PC-9 (cell line): ENCODE measurements around the gene LUZP1. TPM values are rescaled to one million over a fixed set of nuclear protein-coding genes. Genes with fewer than 3 reads are reported as not detected.

Source experiments
- BruUV-seq: library from RNA; stranded (reverse); fragments of 400-500 nt; replicated peaks from 2 replicates; lab custom pipeline; 2021; lab: Mats Ljungman, UMichigan
- CTCF ChIA-PET: fragments of 300-600 bp; sonication (Branson Sonifier 250); formaldehyde crosslinking; loops from one replicate; lab custom pipeline; 2022; ENCODE audit warnings: antibody characterized with exemption; lab: Charles Lee
- POLR2A ChIA-PET: fragments of 300-600 bp; sonication (Branson Sonifier 250); formaldehyde crosslinking; loops from one replicate; lab custom pipeline; 2022; ENCODE audit warnings: antibody characterized with exemption; ENCODE audit not compliant: unreplicated experiment; lab: Charles Lee
- DNase-seq, 2 experiments: peaks; one replicate each; pipeline versions ENCODE4 v3.0.0 to v3.0.0-alpha.2; 2015 to 2022; ENCODE audit warnings: mixed read lengths in 1 of 2
- H2AFZ ChIP-seq: fragments of 200-600 bp; sonication (generic); 2 replicates; pipeline ENCODE4 v1.8.1; 2017; ENCODE audit warnings: antibody characterized with exemption
- H3F3A ChIP-seq: fragments of 200-600 bp; sonication (generic); 2 replicates; pipeline ENCODE4 v1.8.1; 2017; ENCODE audit warnings: antibody characterized with exemption, mild to moderate bottlenecking, low read depth; ENCODE audit not compliant: insufficient read depth
- H3K27ac ChIP-seq: fragments of 200-600 bp; sonication (generic); 2 replicates; pipeline ENCODE4 v1.6.1; 2016; ENCODE audit warnings: mixed run types
- H3K27me3 ChIP-seq: fragments of 200-600 bp; sonication (generic); 2 replicates; pipeline ENCODE4 v1.6.1; 2016; ENCODE audit warnings: low read depth, mixed run types; ENCODE audit not compliant: insufficient read depth
- H3K36me3 ChIP-seq: fragments of 200-600 bp; sonication (generic); 2 replicates; pipeline ENCODE4 v1.6.1; 2016; ENCODE audit warnings: low read depth, mixed run types
- H3K4me1 ChIP-seq: fragments of 200-600 bp; sonication (generic); replicated peaks from 2 replicates; pipeline ENCODE4 v1.6.1; 2016; ENCODE audit warnings: mixed run types; ENCODE audit not compliant: insufficient read depth
- H3K4me2 ChIP-seq: fragments of 200-600 bp; sonication (generic); 2 replicates; pipeline ENCODE4 v1.6.1; 2017; ENCODE audit warnings: mixed run types
- H3K4me3 ChIP-seq: fragments of 200-600 bp; sonication (generic); 2 replicates; pipeline ENCODE4 v1.6.1; 2016; ENCODE audit warnings: mixed run types
- H3K79me2 ChIP-seq: fragments of 200-600 bp; sonication (generic); 2 replicates; pipeline ENCODE4 v1.6.1; 2017; ENCODE audit warnings: low read depth, mixed run types
- H3K9me2 ChIP-seq: fragments of 200-600 bp; sonication (generic); 2 replicates; pipeline ENCODE4 v1.8.1; 2017; ENCODE audit warnings: mild to moderate bottlenecking; ENCODE audit not compliant: insufficient read depth
- H3K9me3 ChIP-seq: fragments of 200-600 bp; sonication (generic); 2 replicates; pipeline ENCODE4 v1.8.1; 2016; ENCODE audit warnings: low read depth; ENCODE audit not compliant: insufficient read depth
- H4K20me1 ChIP-seq: fragments of 200-600 bp; sonication (generic); 2 replicates; pipeline ENCODE4 v1.8.1; 2017; ENCODE audit not compliant: insufficient read depth
- CTCF ChIP-seq: fragments of 200-600 bp; sonication (generic); conservative IDR thresholded peaks from 2 replicates; pipeline ENCODE4 v1.6.1; 2017; ENCODE audit warnings: mixed run types, antibody characterized with exemption, mild to moderate bottlenecking, moderate library complexity
- EZH2 ChIP-seq: fragments of 200-600 bp; sonication (generic); IDR thresholded peaks from 2 replicates; pipeline ENCODE4 v1.8.0; 2017; ENCODE audit warnings: antibody characterized with exemption, low read depth
- intact Hi-C: fragments of 100-400 bp; cut with micrococcal nuclease; formaldehyde crosslinking; loops from one replicate; pipeline ENCODE4 v1.10.0; 2022; ENCODE audit not compliant: unreplicated experiment
- total RNA-seq: library from RNA; stranded (reverse); gene quantifications from 2 replicates; pipeline ENCODE4 v1.2.3, GENCODE V29; 2021

Gene LUZP1
- total RNA-seq, 1 experiment from 2014 or later: 35.0 TPM

- peaks cover 25% of the 10 kb centered on the region; the same call in 1 of the 2 replicates for H3K36me3 ChIP-seq
- BruUV-seq: no TSS peak
- H3K4me1 ChIP-seq: no peaks in the 10 kb centered on the region
- no peaks in the 10 kb centered on the region for H3K27me3 ChIP-seq
- DNase-seq: no peak
- H3K9me3 ChIP-seq: no peaks in the 10 kb centered on the region
- intact Hi-C loops: no loop called here
- no peaks in the 10 kb centered on the region; the same call in 1 of the 2 replicates for H4K20me1 ChIP-seq
- ChIA-PET POLR2A (interaction anchor here (0.7 kb wide), 1 partner anchor 164 kb away, joined by 5 read pairs; no protein-coding TSS in a partner anchor), CTCF (interaction anchor here (0.6 to 1.3 kb wide), 2 partner anchors 97 to 99 kb away, joined by 3 to 5 read pairs; no protein-coding TSS in a partner anchor)
- no peaks in the 10 kb centered on the region for H3K79me2 ChIP-seq
- H3K4me2 ChIP-seq: no peak overlapping the region
- peaks cover 76% of the 10 kb centered on the region for H3F3A ChIP-seq
- no peak for TF ChIP-seq EZH2
- TF ChIP-seq CTCF: no peak
- no peak overlapping the region for H3K27ac ChIP-seq
- H3K9me2 ChIP-seq: no peaks in the 10 kb centered on the region
- H3K4me3 ChIP-seq: no peak overlapping the region
- no peak overlapping the region for H2AFZ ChIP-seq
Measured at GRCh38 chr1:23085696-23086095, 83.0 kb downstream of the LUZP1 start.

GRCh38 chr1:23084880-23085279 is 83.8 kb downstream of the LUZP1 start:
- Histone ChIP-seq H3K9me2 (no peaks in the 10 kb centered on the region), H3K9me3 (no peaks in the 10 kb centered on the region), H3K27ac (no peak overlapping the region), H3F3A (peaks cover 84% of the 10 kb centered on the region), H3K27me3 (no peaks in the 10 kb centered on the region), H4K20me1 (no peaks in the 10 kb centered on the region; the same call in 1 of the 2 replicates), H3K36me3 (peaks cover 27% of the 10 kb centered on the region; the same call in 1 of the 2 replicates), H3K79me2 (0 out of 2 replicates have a peak, but pooled peaks cover 2% of the 10 kb centered on the region), H3K4me1 (no peaks in the 10 kb centered on the region), H3K4me2 (no peak overlapping the region), H2AFZ (no peak overlapping the region), H3K4me3 (no peak overlapping the region)
- no peak for TF ChIP-seq CTCF
- TF ChIP-seq EZH2: no peak
- no TSS peak for BruUV-seq
- ChIA-PET POLR2A (interaction anchor here (0.6 kb wide), 1 partner anchor 258 kb away, joined by 3 read pairs; no protein-coding TSS in a partner anchor), CTCF (interaction anchor here (0.6 to 0.9 kb wide), 2 partner anchors 11 to 556 kb away, joined by 3 to 5 read pairs; no protein-coding TSS in a partner anchor)
- intact Hi-C loops: loop anchor here (5.0 kb wide), 2 partner anchors 108 to 457 kb away; no protein-coding TSS in a partner anchor
- no peak for DNase-seq

- H3K27me3 ChIP-seq: no peaks in the 10 kb centered on the region
- H3K9me3 ChIP-seq: no peaks in the 10 kb centered on the region
- BruUV-seq: no TSS peak
- no peaks in the 10 kb centered on the region; the same call in 1 of the 2 replicates for H4K20me1 ChIP-seq
- POLR2A ChIA-PET: no interaction called here
- no peak for TF ChIP-seq CTCF
- TF ChIP-seq EZH2: no peak
- CTCF ChIA-PET: no interaction called here
- H2AFZ ChIP-seq: no peak overlapping the region
- H3K4me3 ChIP-seq: no peak overlapping the region
- 0 out of 2 replicates have a peak, but pooled peaks cover 9% of the 10 kb centered on the region for H3K79me2 ChIP-seq
- H3F3A ChIP-seq: peaks cover 94% of the 10 kb centered on the region
- no peak overlapping the region for H3K27ac ChIP-seq
- H3K9me2 ChIP-seq: no peaks in the 10 kb centered on the region
- H3K4me1 ChIP-seq: no peaks in the 10 kb centered on the region
- H3K4me2 ChIP-seq: no peak overlapping the region
- no peak for DNase-seq
- intact Hi-C loops: loop anchor here (5.0 kb wide), 2 partner anchors 107 to 458 kb away; no protein-coding TSS in a partner anchor
- peaks cover 33% of the 10 kb centered on the region; the same call in 1 of the 2 replicates for H3K36me3 ChIP-seq
Measured at GRCh38 chr1:23083714-23084480, 84.8 kb downstream of the LUZP1 start.
